K562 (cell line): ENCODE results near the gene SAMD11. TPM values are rescaled to one million over a fixed set of nuclear protein-coding genes. Genes with fewer than 3 reads are reported as not detected.

ENCODE experiments used
- C11orf30 ChIP-seq: fragments of 450-650 bp; IDR thresholded peaks from 2 replicates; pipeline ENCODE4 v1.6.1; 2016; ENCODE audit warnings: low read depth, mild to moderate bottlenecking
- CREB1 ChIP-seq, 2 experiments: sonication (generic) in 1 of 2; formaldehyde crosslinking in 1 of 2; IDR thresholded peaks; 2 replicates each; pipeline versions ENCODE4 v1.6.1 to v1.8.0; 2012 to 2022; ENCODE audit warnings: inconsistent platforms in 1 of 2, mild to moderate bottlenecking in 1 of 2, missing genetic modification reagents in 1 of 2, moderate library complexity in 1 of 2
- GABPA ChIP-seq: fragments of 200-800 bp; sonication (Bioruptor generic); conservative IDR thresholded peaks from 2 replicates; pipeline ENCODE4 v1.6.1; 2016; ENCODE audit warnings: low read depth, missing genetic modification characterization, missing compliant biosample characterization
- IFI16 ChIP-seq: fragments of 250-450 bp; sonication (Bioruptor Pico); IDR thresholded peaks from 2 replicates; pipeline ENCODE4 v2.1.2; 2022; ENCODE audit warnings: mild to moderate bottlenecking, inconsistent platforms
- JUN ChIP-seq, 2 experiments: sonication (generic) in 1 of 2; formaldehyde crosslinking in 1 of 2; IDR thresholded peaks; 2 replicates each; pipeline versions ENCODE4 v1.6.1 to v1.8.0; 2012 to 2022; ENCODE audit warnings: borderline replicate concordance in 2 of 2, mild to moderate bottlenecking in 2 of 2, improper control_type of control experiment in 1 of 2, low read depth in 1 of 2, low read length in 1 of 2, missing genetic modification reagents in 1 of 2
- NR1H2 ChIP-seq: sonication (generic); formaldehyde crosslinking; IDR thresholded peaks from 2 replicates; pipeline ENCODE4 v1.4.0; 2020; ENCODE audit warnings: mild to moderate bottlenecking, missing genetic modification reagents
- OTX1 ChIP-seq: fragments of 450-650 bp; formaldehyde crosslinking; IDR thresholded peaks from 2 replicates; pipeline ENCODE4 v1.4.0; 2022; ENCODE audit warnings: mild to moderate bottlenecking
- PHF8 ChIP-seq: fragments of 200-600 bp; sonication (generic); IDR thresholded peaks from 2 replicates; pipeline ENCODE4 v1.6.1; 2012; ENCODE audit warnings: mixed run types, mild to moderate bottlenecking, inconsistent platforms, low read length, moderate library complexity, borderline replicate concordance
- PML ChIP-seq: IDR thresholded peaks from 2 replicates; pipeline ENCODE4 v1.6.1; 2012; ENCODE audit warnings: low read length, inconsistent platforms
- RBFOX2 ChIP-seq: fragments of 200-400 bp; formaldehyde crosslinking; IDR thresholded peaks from 2 replicates; pipeline ENCODE4 v1.6.1; 2017; ENCODE audit warnings: low read depth, mild to moderate bottlenecking, low read length, moderate library complexity
- SAP30 ChIP-seq: fragments of 200-600 bp; sonication (generic); IDR thresholded peaks from 2 replicates; pipeline ENCODE4 v1.6.1; 2012; ENCODE audit warnings: borderline replicate concordance, low read depth, mild to moderate bottlenecking, moderate library complexity, low read length, control low read depth, inconsistent platforms; ENCODE audit not compliant: insufficient read depth, poor library complexity, severe bottlenecking
- SIN3B ChIP-seq: fragments of 450-650 bp; IDR thresholded peaks from 2 replicates; pipeline ENCODE4 v1.6.1; 2017; ENCODE audit warnings: low read depth, mild to moderate bottlenecking, moderate library complexity
- SP1 ChIP-seq: sonication (generic); formaldehyde crosslinking; IDR thresholded peaks from 2 replicates; pipeline ENCODE4 v1.8.1; 2022; ENCODE audit warnings: mild to moderate bottlenecking, missing genetic modification reagents
- SUPT5H ChIP-seq: fragments of 450-650 bp; IDR thresholded peaks from 2 replicates; pipeline ENCODE4 v1.6.1; 2016
- TEAD1 ChIP-seq, 2 experiments: fragments of 450-650 bp in 1 of 2; sonication (generic) in 1 of 2; formaldehyde crosslinking; IDR thresholded peaks; 2 replicates each; pipeline versions ENCODE4 v1.4.0 to v1.8.0; 2020 to 2022; ENCODE audit warnings: mild to moderate bottlenecking in 2 of 2, missing genetic modification reagents in 1 of 2
- ZBTB7A ChIP-seq: IDR thresholded peaks from 2 replicates; pipeline ENCODE4 v1.6.1; 2011; ENCODE audit warnings: low read depth, mild to moderate bottlenecking, low read length, moderate library complexity, borderline replicate concordance; ENCODE audit not compliant: control insufficient read depth
- ZNF165 ChIP-seq: fragments of 250-450 bp; sonication (Bioruptor Pico); IDR thresholded peaks from 2 replicates; pipeline ENCODE4 v1.4.0; 2020; ENCODE audit warnings: borderline replicate concordance
- polyA plus RNA-seq, 8 experiments: library from polyadenylated mRNA; depleted of rRNA in 4 of 8; stranded (reverse) in 5 of 8; unstranded in 3 of 8; fragments of >200 nt; fragmentation: Nextera tagmentation in 2 of 8; fragmentation: Illumina TruSeq in 1 of 8; extraction: Ambion mirVana in 2 of 8; extraction: Trizol in 1 of 8; gene quantifications; 2 replicates each; pipeline versions ENCODE4 v1.2.1 to v1.2.3, GENCODE V29; 2011 to 2014; ENCODE audit warnings: inconsistent platforms in 1 of 8, missing spikeins in 1 of 8
- total RNA-seq, 7 experiments: library from RNA; depleted of rRNA in 6 of 7; stranded (reverse); fragments of >200 nt in 6 of 7; fragmentation: Illumina TruSeq in 2 of 7; extraction: Trizol in 2 of 7; gene quantifications; 2 replicates each; pipeline versions ENCODE4 v1.2.1 to v1.2.3, GENCODE V29; 2011 to 2021; ENCODE audit warnings: low replicate concordance in 1 of 7
- TF ChIP-seq, protein P1 (sequence below): fragments of 450-650 bp; formaldehyde crosslinking; IDR thresholded peaks from 2 replicates; pipeline ENCODE4 v1.4.0; 2022; ENCODE audit warnings: missing genetic modification characterization
- TF ChIP-seq, protein P2 (sequence below): fragments of 250-450 bp; sonication (Bioruptor Pico); IDR thresholded peaks from 2 replicates; pipeline ENCODE4 v1.8.0; 2022; ENCODE audit warnings: inconsistent platforms, mild to moderate bottlenecking, moderate library complexity, borderline replicate concordance
- TF ChIP-seq, protein P3 (sequence below): fragments of 200-800 bp; sonication (Bioruptor generic); IDR thresholded peaks from 2 replicates; pipeline ENCODE4 v1.6.1; 2017; ENCODE audit warnings: missing genetic modification characterization, missing compliant biosample characterization

The SAMD11 gene
- total and polyA plus RNA-seq, 9 of the 15 experiments (the other 6 are each of a cell fraction or from before 2014, with no cell fraction given): 0.07 to 0.82 (median 0.11) TPM; not detected in 2

DNA sequence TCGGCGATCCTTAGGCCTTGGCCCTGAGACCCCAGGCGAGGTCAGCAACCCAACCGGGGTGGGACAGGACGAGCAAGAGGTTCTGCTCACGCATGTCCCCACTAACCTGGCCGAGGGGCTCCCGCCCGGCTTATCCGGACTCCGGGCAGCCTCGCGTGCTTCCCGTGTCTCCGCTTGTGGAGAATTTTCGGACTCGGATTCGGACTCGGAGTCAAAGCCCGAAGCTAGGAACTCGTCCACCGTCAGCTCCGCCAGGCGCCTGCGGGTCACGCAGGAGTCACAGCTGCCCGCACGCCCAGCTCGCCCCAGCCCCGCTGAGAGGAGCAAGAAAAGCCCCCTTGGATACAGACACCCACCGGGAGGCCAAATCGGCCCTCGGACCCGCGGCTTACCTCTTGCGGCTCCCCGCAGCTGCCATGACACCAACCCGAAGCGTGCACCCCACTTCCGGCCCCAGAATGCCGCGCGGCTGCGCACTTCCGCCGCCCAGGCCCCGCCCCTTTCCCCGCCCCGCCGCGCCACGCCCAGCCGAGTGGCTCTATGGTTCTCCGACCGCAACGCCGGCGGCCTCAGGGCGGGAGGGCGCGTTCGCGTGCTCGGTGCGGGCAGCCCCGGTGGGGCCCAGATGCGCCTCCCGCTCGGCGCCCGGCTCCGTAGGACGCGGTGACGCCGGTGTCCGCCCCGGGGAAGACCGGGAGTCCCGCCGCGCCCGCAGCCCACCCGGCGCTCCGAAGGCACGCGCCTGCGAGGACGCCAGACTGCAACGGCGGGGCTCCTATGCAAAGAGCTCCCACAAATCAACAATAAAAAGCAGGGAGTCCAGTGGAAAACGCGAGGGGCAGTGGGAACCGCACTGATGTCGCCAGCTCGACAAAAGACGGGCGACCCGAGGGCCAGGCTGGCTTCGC is 35.4 kb downstream of the SAMD11 start, which contains the start of gene NOC2L (continued):
- TF ChIP-seq PHF8: peak; percentile 89; the same call in 1 of the 2 replicates
- TF ChIP-seq NR1H2 (CRISPR knock-in tag): no peak
- TF ChIP-seq ZNF165 (CRISPR knock-in tag): peak; percentile 34; the same call in 1 of the 2 replicates
- 0 out of 2 replicates have a peak, but pooled peaks have one; percentile 38 for TF ChIP-seq JUN (IDR thresholded peaks at IDR 0.05; ENCODE audit: borderline replicate concordance, low read depth, low read length)
- TF ChIP-seq JUN (CRISPR knock-in tag; IDR thresholded peaks at IDR 0.05; ENCODE audit: borderline replicate concordance): no peak
- TF ChIP-seq CREB1 (IDR thresholded peaks at IDR 0.05): peak; percentile 55
- peak; percentile 59; the same call in 1 of the 2 replicates for TF ChIP-seq CREB1 (CRISPR knock-in tag; IDR thresholded peaks at IDR 0.05)
- peak; percentile 45; the same call in 1 of the 2 replicates for TF ChIP-seq ZBTB7A
- TF ChIP-seq SIN3B: peak; percentile 100
- TF ChIP-seq, protein P1, sequence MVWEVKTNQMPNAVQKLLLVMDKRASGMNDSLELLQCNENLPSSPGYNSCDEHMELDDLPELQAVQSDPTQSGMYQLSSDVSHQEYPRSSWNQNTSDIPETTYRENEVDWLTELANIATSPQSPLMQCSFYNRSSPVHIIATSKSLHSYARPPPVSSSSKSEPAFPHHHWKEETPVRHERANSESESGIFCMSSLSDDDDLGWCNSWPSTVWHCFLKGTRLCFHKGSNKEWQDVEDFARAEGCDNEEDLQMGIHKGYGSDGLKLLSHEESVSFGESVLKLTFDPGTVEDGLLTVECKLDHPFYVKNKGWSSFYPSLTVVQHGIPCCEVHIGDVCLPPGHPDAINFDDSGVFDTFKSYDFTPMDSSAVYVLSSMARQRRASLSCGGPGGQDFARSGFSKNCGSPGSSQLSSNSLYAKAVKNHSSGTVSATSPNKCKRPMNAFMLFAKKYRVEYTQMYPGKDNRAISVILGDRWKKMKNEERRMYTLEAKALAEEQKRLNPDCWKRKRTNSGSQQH (CRISPR knock-in tag): peak; percentile 76
- 0 out of 2 replicates have a peak, but pooled peaks have one; percentile 8 for TF ChIP-seq OTX1
- TF ChIP-seq SAP30: peak; percentile 94
- peak; percentile 86 for TF ChIP-seq RBFOX2
- TF ChIP-seq, protein P2, sequence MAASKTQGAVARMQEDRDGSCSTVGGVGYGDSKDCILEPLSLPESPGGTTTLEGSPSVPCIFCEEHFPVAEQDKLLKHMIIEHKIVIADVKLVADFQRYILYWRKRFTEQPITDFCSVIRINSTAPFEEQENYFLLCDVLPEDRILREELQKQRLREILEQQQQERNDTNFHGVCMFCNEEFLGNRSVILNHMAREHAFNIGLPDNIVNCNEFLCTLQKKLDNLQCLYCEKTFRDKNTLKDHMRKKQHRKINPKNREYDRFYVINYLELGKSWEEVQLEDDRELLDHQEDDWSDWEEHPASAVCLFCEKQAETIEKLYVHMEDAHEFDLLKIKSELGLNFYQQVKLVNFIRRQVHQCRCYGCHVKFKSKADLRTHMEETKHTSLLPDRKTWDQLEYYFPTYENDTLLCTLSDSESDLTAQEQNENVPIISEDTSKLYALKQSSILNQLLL (CRISPR knock-in tag): no peak
- TF ChIP-seq GABPA: peak; percentile 96
- TF ChIP-seq SP1 (CRISPR knock-in tag): peak; percentile 96
- TF ChIP-seq, protein P3, sequence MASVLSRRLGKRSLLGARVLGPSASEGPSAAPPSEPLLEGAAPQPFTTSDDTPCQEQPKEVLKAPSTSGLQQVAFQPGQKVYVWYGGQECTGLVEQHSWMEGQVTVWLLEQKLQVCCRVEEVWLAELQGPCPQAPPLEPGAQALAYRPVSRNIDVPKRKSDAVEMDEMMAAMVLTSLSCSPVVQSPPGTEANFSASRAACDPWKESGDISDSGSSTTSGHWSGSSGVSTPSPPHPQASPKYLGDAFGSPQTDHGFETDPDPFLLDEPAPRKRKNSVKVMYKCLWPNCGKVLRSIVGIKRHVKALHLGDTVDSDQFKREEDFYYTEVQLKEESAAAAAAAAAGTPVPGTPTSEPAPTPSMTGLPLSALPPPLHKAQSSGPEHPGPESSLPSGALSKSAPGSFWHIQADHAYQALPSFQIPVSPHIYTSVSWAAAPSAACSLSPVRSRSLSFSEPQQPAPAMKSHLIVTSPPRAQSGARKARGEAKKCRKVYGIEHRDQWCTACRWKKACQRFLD (CRISPR knock-in tag): no peak
- no peak for TF ChIP-seq IFI16 (CRISPR knock-in tag)
- peak; percentile 99 for TF ChIP-seq C11orf30
- peak; percentile 43; the same call in 1 of the 2 replicates for TF ChIP-seq PML
- peak; percentile 88 for TF ChIP-seq SUPT5H
- TF ChIP-seq TEAD1 (CRISPR knock-in tag; IDR thresholded peaks at IDR 0.05): peak in 1 of 2 experiments; percentile 68; a peak in 1 of 4 replicates
